BLaER1 (cell line): ENCODE results near the gene PGM1.
"Not testable (repeated sequence)": the region's sequence is repeated elsewhere in the genome, so short reads cannot be mapped to it uniquely, and the experiment has no call there.

ENCODE experiments used
- H3K27ac ChIP-seq: shearing (Covaris generic); formaldehyde crosslinking; 2 replicates; pipeline ENCODE4 v1.8.1; 2022
- H3K27me3 ChIP-seq: shearing (Covaris generic); formaldehyde crosslinking; 2 replicates; pipeline ENCODE4 v1.8.1; 2022
- H3K36me3 ChIP-seq: shearing (Covaris generic); formaldehyde crosslinking; 2 replicates; pipeline ENCODE4 v1.8.1; 2022
- H3K4me1 ChIP-seq: shearing (Covaris generic); formaldehyde crosslinking; 2 replicates; pipeline ENCODE4 v1.8.1; 2022
- H3K4me2 ChIP-seq: shearing (Covaris generic); formaldehyde crosslinking; 2 replicates; pipeline ENCODE4 v1.8.1; 2022
- H3K4me3 ChIP-seq: shearing (Covaris generic); formaldehyde crosslinking; 2 replicates; pipeline ENCODE4 v1.8.1; 2022
- H3K9ac ChIP-seq: shearing (Covaris generic); formaldehyde crosslinking; 2 replicates; pipeline ENCODE4 v1.8.1; 2022
- H3K9me3 ChIP-seq: shearing (Covaris generic); formaldehyde crosslinking; 2 replicates; pipeline ENCODE4 v1.8.1; 2022
- H4K20me1 ChIP-seq: shearing (Covaris generic); formaldehyde crosslinking; 2 replicates; pipeline ENCODE4 v1.8.1; 2022
- Cebpa-rat ChIP-seq: shearing (Covaris generic); IDR thresholded peaks from 2 replicates; pipeline ENCODE4 v1.8.1; 2022

PGM1 gene

DNA sequence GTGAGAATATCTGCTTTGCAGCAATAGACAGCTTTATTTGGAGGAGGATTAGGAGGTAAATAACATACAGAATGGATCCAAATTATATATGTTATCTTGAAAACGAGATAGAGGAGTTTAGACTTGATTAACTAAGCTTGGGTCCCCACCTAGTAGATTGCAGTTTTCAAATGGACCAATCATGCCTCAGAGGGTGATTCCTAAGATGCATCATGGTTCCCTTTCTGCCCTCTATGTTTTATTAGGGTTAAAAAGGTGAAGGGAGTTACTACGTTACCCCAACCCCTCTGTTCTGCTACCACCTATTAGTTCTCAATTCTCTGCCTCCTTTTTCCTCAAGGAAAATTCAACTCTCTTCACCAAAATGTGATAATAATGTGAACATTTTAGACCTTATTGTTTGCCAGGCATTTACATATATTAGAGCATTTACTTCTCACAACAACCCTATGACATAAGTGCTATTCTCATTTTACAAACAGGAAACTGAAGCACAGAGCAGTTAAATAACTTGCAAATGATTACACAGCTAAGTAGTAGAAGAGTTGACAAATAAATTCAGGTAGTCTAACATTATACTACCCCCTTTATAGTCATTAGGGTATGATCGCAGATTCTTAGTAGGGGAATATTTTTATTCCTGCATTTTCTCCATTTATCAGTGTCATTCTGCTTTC, 23.4 kb upstream of the PGM1 start:
- H3K9ac ChIP-seq: no peak overlapping the region
- no peak overlapping the region for H3K4me2 ChIP-seq
- peaks cover 2% of the 10 kb centered on the region; the same call in 1 of the 2 replicates for H3K9me3 ChIP-seq
- H4K20me1 ChIP-seq: no peaks in the 10 kb centered on the region
- no peaks in the 10 kb centered on the region for H3K4me1 ChIP-seq
- H3K27me3 ChIP-seq: no peaks in the 10 kb centered on the region
- TF ChIP-seq Cebpa-rat: no peak
- peaks cover 9% of the 10 kb centered on the region for H3K36me3 ChIP-seq
- no peak overlapping the region for H3K27ac ChIP-seq
- no peak overlapping the region for H3K4me3 ChIP-seq

DNA sequence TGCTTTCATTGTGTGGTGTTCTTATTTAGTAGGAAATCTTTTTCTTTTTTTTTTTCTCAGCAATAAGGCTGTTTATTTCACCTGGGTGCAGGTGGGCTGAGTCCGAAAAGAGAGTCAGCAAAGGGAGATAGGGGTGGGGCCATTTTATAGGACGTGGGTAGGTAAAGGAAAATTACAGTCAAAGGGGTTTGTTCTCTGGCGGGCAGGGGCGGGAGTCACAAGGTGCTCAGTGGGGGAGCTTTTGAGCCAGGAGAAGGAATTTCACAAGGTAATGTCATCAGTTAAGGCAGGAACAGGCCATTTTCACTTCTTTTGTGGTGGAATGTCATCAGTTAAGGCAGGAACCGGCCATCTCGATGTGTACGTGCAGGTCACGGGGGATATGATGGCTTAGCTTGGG, 20.5 kb upstream of the PGM1 start:
- not testable (repeated sequence) for H3K36me3 ChIP-seq, H3K4me1 ChIP-seq, H3K27ac ChIP-seq, H3K4me3 ChIP-seq, H4K20me1 ChIP-seq, H3K4me2 ChIP-seq, H3K9ac ChIP-seq, H3K27me3 ChIP-seq, H3K9me3 ChIP-seq

DNA sequence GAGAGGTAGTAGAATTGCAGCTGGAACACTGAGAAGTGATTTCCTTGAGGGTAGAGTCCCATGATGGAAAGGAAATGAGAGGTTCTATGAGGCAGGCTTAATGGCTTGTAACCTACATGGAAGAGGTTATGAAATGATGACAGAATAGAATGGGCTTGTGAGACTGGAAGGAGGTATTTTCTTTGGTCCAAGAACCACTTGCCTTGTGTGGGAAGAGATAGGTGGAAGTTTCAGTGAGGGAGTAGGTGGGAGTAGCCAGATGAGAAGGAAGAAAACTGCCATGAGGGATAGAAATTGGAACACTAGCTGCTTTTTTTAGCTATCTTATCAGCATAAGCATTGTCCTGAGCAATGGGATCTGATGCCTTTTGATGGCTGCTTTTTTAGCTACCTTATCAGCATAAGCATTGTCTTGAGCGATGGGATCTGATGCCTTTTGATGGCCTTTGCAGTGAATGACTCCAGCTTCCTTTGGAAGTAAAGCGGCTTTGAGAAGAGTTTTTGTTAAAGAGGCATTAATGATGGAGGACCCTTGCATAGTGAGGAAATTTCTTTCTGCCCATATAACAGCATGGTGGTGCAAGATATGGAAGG, 18.9 kb upstream of the PGM1 start:
- H3K36me3 ChIP-seq, H3K4me1 ChIP-seq, H3K27me3 ChIP-seq, H3K27ac ChIP-seq, H4K20me1 ChIP-seq, H3K4me2 ChIP-seq, H3K4me3 ChIP-seq, H3K9me3 ChIP-seq, H3K9ac ChIP-seq: not testable (repeated sequence)

DNA sequence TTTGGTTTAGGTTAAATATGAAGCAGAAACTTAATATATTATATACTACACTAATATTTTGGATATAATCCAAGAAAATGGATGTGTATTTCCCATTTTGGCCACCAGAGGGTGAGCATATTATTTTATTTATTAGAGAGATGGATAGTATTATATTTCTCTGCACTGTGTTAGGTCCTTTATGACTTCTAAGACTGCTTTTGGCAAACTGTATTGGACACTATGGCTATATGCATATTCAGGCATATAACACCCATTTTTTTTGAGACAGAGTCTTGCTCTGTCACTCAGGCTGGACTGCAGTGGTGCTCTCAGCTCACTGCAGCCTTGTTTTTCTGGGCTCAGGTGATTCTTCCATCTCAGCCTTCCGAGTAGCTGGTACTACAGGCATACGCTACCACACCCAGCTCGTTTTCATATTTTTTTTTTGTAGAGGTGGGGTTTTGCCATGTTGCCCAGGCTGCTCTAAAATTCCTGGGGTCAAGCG, 17.8 kb upstream of the PGM1 start:
- no peaks in the 10 kb centered on the region for H3K36me3 ChIP-seq
- no peak overlapping the region for H3K9ac ChIP-seq
- H3K27ac ChIP-seq: no peak overlapping the region
- no peaks in the 10 kb centered on the region for H3K27me3 ChIP-seq
- H3K4me3 ChIP-seq: no peak overlapping the region
- H3K4me2 ChIP-seq: no peak overlapping the region
- no peaks in the 10 kb centered on the region for H3K4me1 ChIP-seq
- H4K20me1 ChIP-seq: no peaks in the 10 kb centered on the region
- TF ChIP-seq Cebpa-rat: no peak
- H3K9me3 ChIP-seq: 0 out of 2 replicates have a peak, but pooled peaks cover under 1% of the 10 kb centered on the region

DNA sequence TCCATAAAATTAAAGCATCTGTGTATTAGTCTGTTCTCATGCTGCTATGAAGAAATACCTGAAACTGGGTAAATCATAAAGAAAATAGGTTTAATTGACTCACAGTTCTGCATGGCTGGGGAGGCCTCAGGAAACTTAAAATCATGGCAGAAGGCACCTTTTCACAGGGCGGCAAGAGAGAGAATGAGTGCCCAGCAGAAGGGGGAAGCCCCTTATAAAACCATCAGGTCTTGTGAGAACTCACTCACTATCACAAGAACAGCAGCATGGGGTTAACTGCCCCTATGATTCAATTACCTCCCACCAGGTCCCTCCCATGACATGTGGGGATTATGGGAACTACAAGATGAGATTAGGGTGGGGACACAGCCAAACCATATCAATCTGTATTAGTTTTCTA, 6.9 kb upstream of the PGM1 start:
- H3K27me3 ChIP-seq, H3K27ac ChIP-seq, H3K9ac ChIP-seq, H3K4me3 ChIP-seq, H3K4me1 ChIP-seq, H4K20me1 ChIP-seq, H3K4me2 ChIP-seq: not testable (repeated sequence)
- Histone ChIP-seq H3K36me3 (peaks cover 16% of the 10 kb centered on the region; the same call in 1 of the 2 replicates), H3K9me3 (peaks cover 22% of the 10 kb centered on the region)

DNA sequence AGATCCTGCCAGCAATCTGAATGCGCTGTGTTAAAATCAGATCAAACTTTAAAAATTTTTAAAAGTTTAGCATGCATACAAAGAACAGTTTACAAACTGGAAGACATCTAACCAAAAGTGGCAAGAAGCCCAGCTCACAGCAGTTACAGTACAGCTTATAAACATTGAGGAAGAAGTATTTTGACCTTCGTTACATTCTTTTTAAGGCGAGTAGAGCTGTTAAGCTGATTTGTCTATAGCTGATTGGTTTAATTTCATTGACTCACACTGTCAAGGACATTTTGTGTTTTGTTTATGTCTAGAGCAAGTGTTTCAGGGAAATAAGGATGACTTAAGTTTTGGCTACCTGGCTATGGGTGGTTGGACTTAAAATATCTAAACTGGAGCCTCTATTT, 3.0 kb upstream of the PGM1 start:
- TF ChIP-seq Cebpa-rat: no peak
- Histone ChIP-seq H3K27me3 (no peaks in the 10 kb centered on the region), H3K9ac (no peak overlapping the region), H3K36me3 (no peaks in the 10 kb centered on the region; the same call in 1 of the 2 replicates), H3K9me3 (no peaks in the 10 kb centered on the region), H3K4me1 (peaks cover 25% of the 10 kb centered on the region), H3K4me2 (no peak overlapping the region), H4K20me1 (no peaks in the 10 kb centered on the region), H3K4me3 (no peak overlapping the region), H3K27ac (no peak overlapping the region)

DNA sequence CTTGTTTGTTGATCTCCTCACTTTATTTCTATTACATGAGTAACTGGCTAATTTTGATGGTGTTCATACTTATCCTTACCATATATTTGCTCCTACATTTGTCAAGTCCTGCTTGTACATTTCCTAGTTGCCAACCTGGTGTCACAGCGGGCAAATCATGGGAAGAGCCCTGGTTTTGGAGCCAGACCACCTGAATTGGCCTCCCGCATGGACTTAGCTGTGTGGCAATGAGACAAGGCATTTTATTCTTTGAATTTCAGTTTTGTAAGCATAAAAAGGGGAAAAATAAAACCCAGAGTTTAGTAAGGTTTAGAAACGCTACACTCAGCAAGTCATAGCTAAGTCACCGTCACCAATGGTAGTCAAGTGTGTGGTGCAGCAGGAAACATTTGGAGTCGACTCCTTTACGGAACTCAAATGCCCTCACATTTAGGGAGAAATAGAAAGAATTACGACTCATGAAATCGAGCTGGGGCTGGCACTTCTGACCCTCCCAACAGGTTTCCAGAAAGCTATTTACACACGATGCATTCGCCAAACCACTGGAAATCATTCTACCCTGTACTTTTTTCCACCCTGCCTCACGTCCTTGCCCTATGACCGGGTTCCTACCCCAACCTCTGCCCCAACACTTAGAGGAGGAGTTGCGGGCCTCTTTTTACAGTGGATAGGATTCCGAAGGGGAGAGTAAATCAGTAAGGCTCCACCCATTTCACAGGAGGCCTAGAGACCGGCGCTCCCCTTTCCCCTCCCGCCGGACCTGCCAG, 492 bp upstream of the PGM1 start:
- H4K20me1 ChIP-seq: no peaks in the 10 kb centered on the region
- TF ChIP-seq Cebpa-rat: no peak
- peaks cover 25% of the 10 kb centered on the region for H3K4me1 ChIP-seq
- H3K9me3 ChIP-seq: no peaks in the 10 kb centered on the region
- peak overlapping the region; percentile 88 for H3K27ac ChIP-seq
- H3K4me3 ChIP-seq: peak overlapping the region; percentile 90
- H3K4me2 ChIP-seq: peak overlapping the region; percentile 83
- H3K9ac ChIP-seq: peak overlapping the region; percentile 87
- no peaks in the 10 kb centered on the region for H3K36me3 ChIP-seq
- H3K27me3 ChIP-seq: no peaks in the 10 kb centered on the region

DNA sequence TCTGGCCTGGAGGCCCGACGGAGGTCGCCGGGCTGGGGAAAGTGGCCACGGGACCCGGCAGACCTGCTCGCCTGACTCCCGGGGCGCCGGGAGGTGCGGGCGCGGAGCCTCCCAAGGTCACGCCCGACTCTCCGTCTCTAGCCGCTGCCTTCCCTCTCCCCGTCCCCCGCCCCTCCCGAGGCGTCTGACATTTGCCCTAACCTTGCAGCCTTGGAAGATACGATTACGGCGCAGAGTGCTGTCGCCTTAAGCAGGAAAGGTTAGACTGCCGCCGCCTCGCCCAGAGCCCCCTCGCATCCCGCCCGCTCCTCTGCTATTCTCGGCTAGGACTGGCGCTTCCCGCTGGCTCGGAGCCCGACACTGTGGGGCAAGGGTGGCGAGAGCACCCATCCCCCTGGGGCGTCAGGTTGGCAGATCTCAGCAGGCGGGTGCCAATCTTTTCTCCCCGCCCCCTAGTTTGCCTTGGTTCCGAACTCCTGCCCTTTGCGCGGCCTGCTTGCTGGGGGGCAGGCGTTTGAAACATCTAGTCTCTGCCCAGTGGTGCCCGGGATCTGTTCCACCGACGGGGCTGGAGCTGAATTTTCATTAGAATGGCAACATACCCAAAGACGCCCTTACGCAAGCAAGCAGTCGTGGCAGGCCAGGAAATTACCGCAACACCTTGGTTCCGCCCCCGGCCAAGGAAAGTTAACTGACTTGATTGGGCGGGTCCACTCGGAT, 835 bp downstream of the PGM1 start:
- Histone ChIP-seq H3K9ac (peak overlapping the region; percentile 87), H3K9me3 (no peaks in the 10 kb centered on the region), H3K4me3 (peak overlapping the region; percentile 90), H3K4me1 (peaks cover 25% of the 10 kb centered on the region), H3K4me2 (peak overlapping the region; percentile 83), H3K27me3 (no peaks in the 10 kb centered on the region), H4K20me1 (no peaks in the 10 kb centered on the region), H3K27ac (peak overlapping the region; percentile 88), H3K36me3 (peaks cover 5% of the 10 kb centered on the region; the same call in 1 of the 2 replicates)
- TF ChIP-seq Cebpa-rat: no peak

DNA sequence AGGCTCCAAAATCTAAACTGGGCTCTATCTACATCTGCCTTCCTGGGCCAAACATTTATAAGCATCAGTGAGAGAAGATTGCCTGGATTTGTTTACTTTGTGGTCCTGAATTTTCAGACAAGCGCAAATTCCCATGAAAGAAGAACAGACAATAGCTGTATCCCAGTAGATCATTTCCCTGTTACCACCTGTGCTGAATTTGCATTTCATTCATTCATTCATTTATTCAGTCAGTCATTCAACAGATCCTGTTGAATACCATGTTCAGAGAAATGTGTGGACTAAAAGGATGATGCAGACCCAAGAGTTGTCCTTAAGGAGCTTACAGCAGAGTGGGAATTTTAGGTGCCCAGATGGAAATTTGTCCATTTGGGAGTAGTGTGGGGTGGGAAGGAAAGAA, 2.2 kb downstream of the PGM1 start:
- Histone ChIP-seq H3K27ac (no peak overlapping the region), H4K20me1 (no peaks in the 10 kb centered on the region), H3K9ac (no peak overlapping the region), H3K9me3 (no peaks in the 10 kb centered on the region), H3K27me3 (no peaks in the 10 kb centered on the region), H3K4me2 (no peak overlapping the region), H3K4me3 (no peak overlapping the region), H3K4me1 (peaks cover 25% of the 10 kb centered on the region), H3K36me3 (peaks cover 5% of the 10 kb centered on the region; the same call in 1 of the 2 replicates)
- no peak for TF ChIP-seq Cebpa-rat

DNA sequence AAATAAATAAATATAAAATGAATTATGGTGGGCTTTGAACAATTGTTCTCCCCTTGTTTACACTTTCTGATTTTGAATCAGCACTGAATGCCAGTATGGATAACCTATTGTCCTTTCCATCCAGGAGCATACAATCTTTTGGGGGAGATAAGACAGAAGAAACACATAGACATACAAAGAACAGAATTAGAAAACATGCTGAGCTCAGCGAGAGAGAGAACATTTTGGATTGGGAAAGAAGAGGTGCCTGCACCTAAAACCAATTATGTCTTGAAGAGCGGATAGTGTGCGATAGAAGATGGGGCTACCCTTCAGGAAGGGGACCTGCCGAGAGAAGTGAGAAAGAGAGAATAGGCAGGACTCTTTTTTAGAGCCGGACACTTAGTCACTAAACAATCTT, 6.6 kb downstream of the PGM1 start:
- Histone ChIP-seq H3K4me3 (no peak overlapping the region), H3K4me1 (peaks cover 4% of the 10 kb centered on the region), H3K27me3 (no peaks in the 10 kb centered on the region), H3K9me3 (no peaks in the 10 kb centered on the region), H3K27ac (no peak overlapping the region), H4K20me1 (no peaks in the 10 kb centered on the region), H3K4me2 (no peak overlapping the region), H3K36me3 (peaks cover 5% of the 10 kb centered on the region; the same call in 1 of the 2 replicates), H3K9ac (no peak overlapping the region)
- no peak for TF ChIP-seq Cebpa-rat
